ENCODE data around the gene INSYN2A.

INSYN2A gene

GRCh38 chr10:127197154-127197432 lies 702 bp upstream of the INSYN2A start:
- no peak for DNase-seq (ENCODE audit: low read depth)
- peak overlapping the region; percentile 53 for H3K4me3 ChIP-seq (ENCODE audit: low read depth, low read length)

- no peak for DNase-seq (ENCODE audit: low read depth)
- H3K4me3 ChIP-seq (ENCODE audit: low read depth, low read length) = peak overlapping the region; percentile 53
Observed at GRCh38 chr10:127195571-127196281, 665 bp downstream of the INSYN2A start.

- H3K4me3 ChIP-seq (ENCODE audit: low read depth, low read length) = peak overlapping the region; percentile 53
- no peak for DNase-seq (ENCODE audit: low read depth)
Observed at GRCh38 chr10:127195041-127195506, 1.3 kb downstream of the INSYN2A start.

GRCh38 chr10:127194599-127194998 lies 1.8 kb downstream of the INSYN2A start:
- no peak overlapping the region for H3K4me3 ChIP-seq (ENCODE audit: low read depth, low read length)
- DNase-seq (ENCODE audit: low read depth) = no peak

- no peak overlapping the region for H3K4me3 ChIP-seq (ENCODE audit: low read depth, low read length)
- no peak for DNase-seq (ENCODE audit: low read depth)
Observed at GRCh38 chr10:127194111-127194510, 2.3 kb downstream of the INSYN2A start.

GRCh38 chr10:127193125-127193524 lies 3.3 kb downstream of the INSYN2A start:
- H3K4me3 ChIP-seq (ENCODE audit: low read depth, low read length) = no peak overlapping the region
- DNase-seq (ENCODE audit: low read depth) = no peak

- DNase-seq (ENCODE audit: low read depth) = no peak
Observed at GRCh38 chr10:127190427-127190826, 6.0 kb downstream of the INSYN2A start.

GRCh38 chr10:127189226-127189625 lies 7.2 kb downstream of the INSYN2A start:
- no peak overlapping the region for H3K4me3 ChIP-seq (ENCODE audit: low read depth, low read length)
- DNase-seq (ENCODE audit: low read depth) = no peak

More at GRCh38 chr10:127190427-127190826, 6.0 kb downstream of the INSYN2A start:
- H3K4me3 ChIP-seq (ENCODE audit: low read depth, low read length) = no peak overlapping the region

- DNase-seq (ENCODE audit: low read depth) = no peak
- no peak overlapping the region for H3K4me3 ChIP-seq (ENCODE audit: low read depth, low read length)
Observed at GRCh38 chr10:127186813-127187212, 9.6 kb downstream of the INSYN2A start.

GRCh38 chr10:127184582-127184981 lies 11.8 kb downstream of the INSYN2A start:
- no peak for DNase-seq (ENCODE audit: low read depth)
- H3K4me3 ChIP-seq (ENCODE audit: low read depth, low read length) = no peak overlapping the region

GRCh38 chr10:127182161-127182560 lies 14.2 kb downstream of the INSYN2A start:
- no peak for DNase-seq (ENCODE audit: low read depth)
- no peak overlapping the region for H3K4me3 ChIP-seq (ENCODE audit: low read depth, low read length)

GRCh38 chr10:127179612-127180250 lies 16.7 kb downstream of the INSYN2A start:
- DNase-seq (ENCODE audit: low read depth) = no peak
- H3K4me3 ChIP-seq (ENCODE audit: low read depth, low read length) = no peak overlapping the region

- H3K4me3 ChIP-seq (ENCODE audit: low read depth, low read length) = no peak overlapping the region
- DNase-seq (ENCODE audit: low read depth) = no peak
Observed at GRCh38 chr10:127176649-127177048, 19.7 kb downstream of the INSYN2A start.

- DNase-seq (ENCODE audit: low read depth) = no peak
- no peak overlapping the region for H3K4me3 ChIP-seq (ENCODE audit: low read depth, low read length)
Observed at GRCh38 chr10:127175357-127176110, 20.9 kb downstream of the INSYN2A start.

GRCh38 chr10:127174866-127175265 lies 21.5 kb downstream of the INSYN2A start:
- DNase-seq (ENCODE audit: low read depth) = no peak
- no peak overlapping the region for H3K4me3 ChIP-seq (ENCODE audit: low read depth, low read length)

GRCh38 chr10:127168261-127168660 lies 28.1 kb downstream of the INSYN2A start:
- no peak for DNase-seq (ENCODE audit: low read depth)
- H3K4me3 ChIP-seq (ENCODE audit: low read depth, low read length) = no peak overlapping the region

- no peak for DNase-seq (ENCODE audit: low read depth)
- H3K4me3 ChIP-seq (ENCODE audit: low read depth, low read length) = no peak overlapping the region
Observed at GRCh38 chr10:127162841-127163240, 33.5 kb downstream of the INSYN2A start.

GRCh38 chr10:127161482-127161881 lies 34.9 kb downstream of the INSYN2A start:
- no peak for DNase-seq (ENCODE audit: low read depth)
- no peak overlapping the region for H3K4me3 ChIP-seq (ENCODE audit: low read depth, low read length)

- no peak overlapping the region for H3K4me3 ChIP-seq (ENCODE audit: low read depth, low read length)
Observed at GRCh38 chr10:127159648-127160245, 36.6 kb downstream of the INSYN2A start.

GRCh38 chr10:127158662-127159061 lies 37.7 kb downstream of the INSYN2A start:
- DNase-seq (ENCODE audit: low read depth) = no peak
- H3K4me3 ChIP-seq (ENCODE audit: low read depth, low read length) = no peak overlapping the region

More at GRCh38 chr10:127159648-127160245, 36.6 kb downstream of the INSYN2A start:
- DNase-seq (ENCODE audit: low read depth) = no peak
